NCI-H748 treated with DMSO at 0.1 percent for 48 hours (cell line): ENCODE results near the gene MEFV.
"Not testable (repeated sequence)": the region's sequence is repeated elsewhere in the genome, so short reads cannot be mapped to it uniquely, and the experiment has no call there.

Experiments
- DNase-seq: peaks from one replicate; lab custom pipeline; 2025; lab: John Stamatoyannopoulos, UW

MEFV gene

GRCh38 chr16:3256146-3256865 lies at the start of gene MEFV:
MEFV (minus strand) TSS chr16:3256633; CDS start chr16:3256587, 46 bp downstream.
- no peak for DNase-seq

GRCh38 chr16:3306078-3306477 lies 49.6 kb upstream of the MEFV start:
- no peak for DNase-seq

- peak; percentile 71 for DNase-seq
Observed at GRCh38 chr16:3305109-3306068, 49.0 kb upstream of the MEFV start, which contains the start of the genes TIGD7 and ZNF75A. TIGD7 (minus strand) TSS chr16:3305430; CDS start chr16:3300614, 4,816 bp downstream. ZNF75A (plus strand) TSS chr16:3305497; CDS start chr16:3308429, 2,932 bp downstream.

- no peak for DNase-seq
Observed at GRCh38 chr16:3304370-3304769, 47.9 kb upstream of the MEFV start.

- no peak for DNase-seq
Observed at GRCh38 chr16:3295783-3296182, 39.4 kb upstream of the MEFV start.

GRCh38 chr16:3295209-3295608 lies 38.8 kb upstream of the MEFV start:
- no peak for DNase-seq

GRCh38 chr16:3292604-3293003 lies 36.2 kb upstream of the MEFV start:
- no peak for DNase-seq

- no peak for DNase-seq
Observed at GRCh38 chr16:3289998-3290673, 33.7 kb upstream of the MEFV start.

- no peak for DNase-seq
Observed at GRCh38 chr16:3285131-3285530, 28.7 kb upstream of the MEFV start.

- DNase-seq = no peak
Observed at GRCh38 chr16:3283543-3284447, 27.4 kb upstream of the MEFV start.

- DNase-seq = peak; percentile 92
Observed at GRCh38 chr16:3282730-3283542, 26.5 kb upstream of the MEFV start, which contains the start of gene ZNF263. ZNF263 (plus strand) TSS chr16:3283491; CDS start chr16:3283819, 328 bp downstream.

GRCh38 chr16:3282103-3282729 lies 25.8 kb upstream of the MEFV start:
- DNase-seq = peak; percentile 64

- no peak for DNase-seq
Observed at GRCh38 chr16:3281222-3281820, 24.9 kb upstream of the MEFV start.

GRCh38 chr16:3276679-3277078 lies 20.2 kb upstream of the MEFV start:
- DNase-seq = no peak

GRCh38 chr16:3274947-3275346 lies 18.5 kb upstream of the MEFV start:
- DNase-seq = no peak

GRCh38 chr16:3274490-3274889 lies 18.1 kb upstream of the MEFV start:
- no peak for DNase-seq

GRCh38 chr16:3271281-3271680 lies 14.8 kb upstream of the MEFV start:
- DNase-seq = not testable (repeated sequence)

GRCh38 chr16:3270718-3271117 lies 14.3 kb upstream of the MEFV start:
- DNase-seq = not testable (repeated sequence)

- DNase-seq = no peak
Observed at GRCh38 chr16:3268294-3268693, 11.9 kb upstream of the MEFV start.
